HG02588 (cell line): ENCODE data around the gene XPO5.
"Not testable (repeated sequence)": the region's sequence is repeated elsewhere in the genome, so short reads cannot be mapped to it uniquely, and the experiment has no call there.

Experiments used
- ATAC-seq: cut with Tn5 transposase; IDR thresholded peaks from one replicate; pipeline ENCODE4 v1.9.1; 2021; ENCODE audit warnings: mild to moderate bottlenecking, moderate library complexity; ENCODE audit not compliant: unreplicated experiment

Gene XPO5

GRCh38 chr6:43584892-43585570 lies 9.2 kb upstream of the XPO5 start:
- no peak for ATAC-seq

- no peak for ATAC-seq
Measured at GRCh38 chr6:43582911-43583310, 7.1 kb upstream of the XPO5 start.

GRCh38 chr6:43579171-43579570 lies 3.3 kb upstream of the XPO5 start:
- no peak for ATAC-seq

GRCh38 chr6:43578748-43579147 lies 2.9 kb upstream of the XPO5 start:
- no peak for ATAC-seq

- peak; percentile 2 for ATAC-seq
Measured at GRCh38 chr6:43575105-43575771, 600 bp downstream of the XPO5 start.

GRCh38 chr6:43572015-43572414 lies 3.8 kb downstream of the XPO5 start:
- no peak for ATAC-seq

- ATAC-seq: no peak
Measured at GRCh38 chr6:43570876-43571441, 4.9 kb downstream of the XPO5 start.

GRCh38 chr6:43559328-43559727 lies 16.5 kb downstream of the XPO5 start:
- no peak for ATAC-seq

GRCh38 chr6:43557620-43558019 lies 18.2 kb downstream of the XPO5 start:
- not testable (repeated sequence) for ATAC-seq

- ATAC-seq: no peak
Measured at GRCh38 chr6:43547222-43547621, 28.6 kb downstream of the XPO5 start.

GRCh38 chr6:43544461-43544860 lies 31.4 kb downstream of the XPO5 start:
- ATAC-seq: no peak

- ATAC-seq: no peak
Measured at GRCh38 chr6:43541774-43542471, 33.9 kb downstream of the XPO5 start.

GRCh38 chr6:43540507-43540906 lies 35.3 kb downstream of the XPO5 start:
- no peak for ATAC-seq

- ATAC-seq: not testable (repeated sequence)
Measured at GRCh38 chr6:43539409-43539808, 36.4 kb downstream of the XPO5 start.

GRCh38 chr6:43538986-43539385 lies 36.9 kb downstream of the XPO5 start:
- not testable (repeated sequence) for ATAC-seq

- no peak for ATAC-seq
Measured at GRCh38 chr6:43532201-43532600, 43.6 kb downstream of the XPO5 start.

- ATAC-seq: no peak
Measured at GRCh38 chr6:43524483-43524961, 51.3 kb downstream of the XPO5 start.

GRCh38 chr6:43523284-43523683 lies 52.6 kb downstream of the XPO5 start:
- no peak for ATAC-seq

GRCh38 chr6:43522547-43523261 lies 53.1 kb downstream of the XPO5 start:
- ATAC-seq: no peak

GRCh38 chr6:43521836-43522235 lies 54.0 kb downstream of the XPO5 start:
- no peak for ATAC-seq

- no peak for ATAC-seq
Measured at GRCh38 chr6:43520097-43520496, 55.7 kb downstream of the XPO5 start.
